Activated CD4-positive, alpha-beta T cell treated with anti-CD3 and anti-CD28 coated beads for 48 hours (primary cell): Measurements from ENCODE around the gene MACO1.
"Not testable (repeated sequence)": the region's sequence is repeated elsewhere in the genome, so short reads cannot be mapped to it uniquely, and the experiment has no call there.

Experiments used
- DNase-seq: peaks from one replicate; pipeline ENCODE4 v3.0.0-alpha.2; 2020

The MACO1 gene

GRCh38 chr1:25425098-25426085, 5.3 kb upstream of the MACO1 start:
- no peak for DNase-seq

GRCh38 chr1:25427696-25428095, 3.0 kb upstream of the MACO1 start:
- no peak for DNase-seq

- no peak for DNase-seq
These were observed 2.1 kb upstream of the MACO1 start for GRCh38 chr1:25428475-25429166.

GRCh38 chr1:25430967-25431881, 527 bp downstream of the MACO1 start:
- DNase-seq: no peak

GRCh38 chr1:25431955-25432719, 1.4 kb downstream of the MACO1 start:
- no peak for DNase-seq

GRCh38 chr1:25432749-25433388, 2.2 kb downstream of the MACO1 start:
- DNase-seq: no peak

- DNase-seq: no peak
These were observed 2.9 kb downstream of the MACO1 start for GRCh38 chr1:25433389-25434186.

GRCh38 chr1:25435397-25436108, 4.9 kb downstream of the MACO1 start:
- DNase-seq: peak; percentile 15

GRCh38 chr1:25437672-25438071, 7.0 kb downstream of the MACO1 start:
- no peak for DNase-seq

- no peak for DNase-seq
These were observed 8.6 kb downstream of the MACO1 start for GRCh38 chr1:25439287-25439686.

GRCh38 chr1:25442178-25442577, 11.5 kb downstream of the MACO1 start:
- no peak for DNase-seq

GRCh38 chr1:25443030-25443699, 12.5 kb downstream of the MACO1 start:
- no peak for DNase-seq

GRCh38 chr1:25444604-25445003, 13.9 kb downstream of the MACO1 start:
- DNase-seq: not testable (repeated sequence)

- DNase-seq: no peak
These were observed 15.4 kb downstream of the MACO1 start for GRCh38 chr1:25445993-25446538.

GRCh38 chr1:25447547-25447946, 16.9 kb downstream of the MACO1 start:
- no peak for DNase-seq

GRCh38 chr1:25450891-25451290, 20.2 kb downstream of the MACO1 start:
- DNase-seq: no peak

GRCh38 chr1:25451908-25452307, 21.2 kb downstream of the MACO1 start:
- no peak for DNase-seq

GRCh38 chr1:25456502-25456901, 25.8 kb downstream of the MACO1 start:
- DNase-seq: no peak
